OCI-LY7 (cell line): ENCODE data around the gene GRK5. TPM values are rescaled to one million over a fixed set of nuclear protein-coding genes. Genes with fewer than 3 reads are reported as not detected.

Experiments
- BruUV-seq: library from RNA; stranded (reverse); fragments of 400-500 nt; replicated peaks from 2 replicates; lab custom pipeline; 2021; lab: Mats Ljungman, UMichigan
- CTCF ChIA-PET: fragments of 300-600 bp; sonication (Branson Sonifier 250); formaldehyde crosslinking; loops from one replicate; lab custom pipeline; 2022; ENCODE audit warnings: antibody characterized with exemption; ENCODE audit not compliant: unreplicated experiment; lab: Charles Lee
- POLR2A ChIA-PET: fragments of 300-600 bp; sonication (Branson Sonifier 250); formaldehyde crosslinking; loops from one replicate; lab custom pipeline; 2022; ENCODE audit warnings: antibody characterized with exemption; lab: Charles Lee
- DNase-seq: peaks from one replicate; pipeline ENCODE4 v3.0.0-alpha.2; 2015; ENCODE audit warnings: low spot score
- H2AFZ ChIP-seq: fragments of 200-600 bp; sonication (generic), shearing (Covaris generic); 2 replicates; pipeline ENCODE4 v1.6.1; 2014; ENCODE audit warnings: mild to moderate bottlenecking, antibody characterized with exemption, low read length, moderate library complexity
- H3K27ac ChIP-seq: fragments of 200-600 bp; sonication (generic); 2 replicates; pipeline ENCODE4 v1.5.1; 2014; ENCODE audit warnings: mixed run types, low read depth, mild to moderate bottlenecking, moderate library complexity, low read length, inconsistent platforms; ENCODE audit not compliant: poor library complexity, severe bottlenecking
- H3K36me3 ChIP-seq: fragments of 200-600 bp; sonication (generic); 2 replicates; pipeline ENCODE4 v1.6.1; 2014; ENCODE audit warnings: mild to moderate bottlenecking, antibody characterized with exemption, low read length, moderate library complexity, mixed read lengths; ENCODE audit not compliant: insufficient read depth
- H3K4me1 ChIP-seq: fragments of 200-600 bp; sonication (generic); 2 replicates; pipeline ENCODE4 v1.5.1; 2014; ENCODE audit warnings: mild to moderate bottlenecking, low read length; ENCODE audit not compliant: insufficient read depth, poor library complexity, severe bottlenecking
- H3K4me2 ChIP-seq: fragments of 200-600 bp; sonication (generic); 2 replicates; pipeline ENCODE4 v1.6.1; 2014; ENCODE audit warnings: mild to moderate bottlenecking, low read length
- H3K4me3 ChIP-seq: fragments of 200-600 bp; sonication (generic); 2 replicates; pipeline ENCODE4 v1.5.1; 2014; ENCODE audit warnings: mild to moderate bottlenecking, low read depth, low read length; ENCODE audit not compliant: poor library complexity, severe bottlenecking
- H3K79me2 ChIP-seq: fragments of 200-600 bp; sonication (generic); 2 replicates; pipeline ENCODE4 v1.6.1; 2016; ENCODE audit warnings: low read depth, mild to moderate bottlenecking, low read length, moderate library complexity, mixed read lengths; ENCODE audit not compliant: insufficient read depth
- H3K9me2 ChIP-seq: fragments of 200-600 bp; sonication (generic); 2 replicates; pipeline ENCODE4 v1.6.1; 2016; ENCODE audit warnings: mild to moderate bottlenecking, low read length, mixed read lengths; ENCODE audit not compliant: insufficient read depth
- H3K9me3 ChIP-seq: fragments of 200-600 bp; sonication (generic); 2 replicates; pipeline ENCODE4 v1.6.1; 2014; ENCODE audit warnings: mild to moderate bottlenecking, mixed run types, low read length, mixed read lengths
- H4K20me1 ChIP-seq: fragments of 200-600 bp; sonication (generic); 2 replicates; pipeline ENCODE4 v1.6.1; 2014; ENCODE audit warnings: mild to moderate bottlenecking, antibody characterized with exemption, low read length, moderate library complexity, mixed read lengths; ENCODE audit not compliant: insufficient read depth
- CTCF ChIP-seq: fragments of 200-600 bp; sonication (generic); conservative IDR thresholded peaks from 2 replicates; pipeline ENCODE4 v1.5.1; 2014; ENCODE audit warnings: mild to moderate bottlenecking, antibody characterized with exemption, low read length, moderate library complexity, mixed read lengths
- EZH2phosphoT487 ChIP-seq: fragments of 200-600 bp; sonication (generic); IDR thresholded peaks from 2 replicates; pipeline ENCODE4 v1.6.1; 2018; ENCODE audit warnings: low read depth, borderline replicate concordance, mild to moderate bottlenecking, mixed run types, antibody characterized with exemption, low read length, moderate library complexity, mixed read lengths
- intact Hi-C: fragments of 100-400 bp; cut with micrococcal nuclease; formaldehyde crosslinking; loops from one replicate; pipeline ENCODE4 v1.10.0; 2022; ENCODE audit not compliant: unreplicated experiment
- total RNA-seq, 2 experiments: library from RNA; depleted of rRNA in 1 of 2; stranded (reverse); fragments of >200 nt in 1 of 2; shearing (Covaris generic) in 1 of 2; gene quantifications; 2 replicates each; pipeline ENCODE4 v1.2.3, GENCODE V29; 2014 to 2022

GRK5 gene
- total RNA-seq, 2 experiments from 2014 or later: 4.7 to 10.2 TPM

GRCh38 chr10:119453313-119453712 lies 245.9 kb downstream of the GRK5 start:
- H3K4me1 ChIP-seq: peaks cover 11% of the 10 kb centered on the region
- H4K20me1 ChIP-seq: no peaks in the 10 kb centered on the region
- H2AFZ ChIP-seq: no peak overlapping the region
- intact Hi-C loops: no loop called here
- no peaks in the 10 kb centered on the region for H3K36me3 ChIP-seq
- ChIA-PET POLR2A (no interaction called here), CTCF (no interaction called here)
- H3K27ac ChIP-seq: no peak overlapping the region
- BruUV-seq: no TSS peak
- no peaks in the 10 kb centered on the region for H3K9me2 ChIP-seq
- H3K4me2 ChIP-seq: no peak overlapping the region
- no peaks in the 10 kb centered on the region for H3K79me2 ChIP-seq
- DNase-seq: no peak
- TF ChIP-seq CTCF (no peak), EZH2phosphoT487 (no peak)
- H3K4me3 ChIP-seq: no peak overlapping the region
- H3K9me3 ChIP-seq: no peaks in the 10 kb centered on the region

DNA sequence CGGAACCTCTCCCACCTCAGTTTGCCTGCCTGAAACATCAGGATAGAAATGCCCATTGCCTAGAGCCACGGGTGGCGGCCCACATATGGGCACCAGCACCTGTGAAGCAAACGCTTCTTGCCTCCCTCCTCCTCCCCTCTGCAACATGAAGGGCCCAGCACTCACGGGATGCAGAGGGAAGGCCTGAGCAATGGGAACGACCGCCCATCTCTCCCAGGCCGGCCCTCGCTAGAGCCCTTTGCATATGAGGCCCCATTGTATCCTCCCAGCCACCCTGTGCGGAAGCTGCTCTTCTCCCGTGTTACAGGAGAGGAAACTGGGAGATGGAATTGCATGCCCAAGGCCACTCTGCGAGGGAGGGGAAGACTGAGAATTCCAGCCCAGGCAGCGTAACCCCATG lies 246.9 kb downstream of the GRK5 start:
- H3K9me3 ChIP-seq: no peaks in the 10 kb centered on the region
- TF ChIP-seq CTCF (no peak), EZH2phosphoT487 (no peak)
- H3K9me2 ChIP-seq: no peaks in the 10 kb centered on the region
- H3K4me1 ChIP-seq: peaks cover 11% of the 10 kb centered on the region
- no peaks in the 10 kb centered on the region for H3K79me2 ChIP-seq
- CTCF ChIA-PET: no interaction called here
- POLR2A ChIA-PET: no interaction called here
- no peak overlapping the region for H3K4me3 ChIP-seq
- H3K36me3 ChIP-seq: no peaks in the 10 kb centered on the region
- H3K4me2 ChIP-seq: no peak overlapping the region
- intact Hi-C loops: no loop called here
- DNase-seq: no peak
- BruUV-seq: no TSS peak
- H4K20me1 ChIP-seq: no peaks in the 10 kb centered on the region
- no peak overlapping the region for H2AFZ ChIP-seq
- no peak overlapping the region for H3K27ac ChIP-seq

DNA sequence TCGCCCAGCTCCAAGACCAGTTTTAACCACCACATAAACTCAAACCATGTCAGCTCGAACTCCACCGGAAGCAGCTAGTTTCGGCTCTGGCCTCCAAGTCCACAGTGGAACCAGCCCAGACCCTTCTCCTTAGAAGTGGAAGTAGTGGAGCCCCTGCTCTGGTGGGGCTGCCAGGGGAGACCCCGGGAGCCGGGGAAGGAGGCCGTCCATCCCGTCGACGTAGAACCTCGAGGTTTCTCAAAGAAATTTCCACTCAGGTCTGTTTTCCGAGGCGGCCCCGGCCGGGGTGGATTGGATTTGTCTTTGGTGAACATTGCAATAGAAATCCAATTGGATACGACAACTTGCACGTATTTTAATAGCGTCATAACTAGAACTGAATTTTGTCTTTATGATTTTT lies 247.6 kb downstream of the GRK5 start:
- H3K9me3 ChIP-seq: no peaks in the 10 kb centered on the region

More for the DNA sequence above, 247.6 kb downstream of the GRK5 start:
- no peaks in the 10 kb centered on the region for H4K20me1 ChIP-seq
- H2AFZ ChIP-seq: no peak overlapping the region
- TF ChIP-seq EZH2phosphoT487: no peak
- TF ChIP-seq CTCF: no peak
- H3K9me2 ChIP-seq: no peaks in the 10 kb centered on the region
- no peak overlapping the region for H3K27ac ChIP-seq
- BruUV-seq: no TSS peak
- ChIA-PET CTCF (no interaction called here), POLR2A (interaction anchor here (0.6 kb wide), 1 partner anchor 26 kb away, joined by 3 read pairs; no protein-coding TSS in a partner anchor)
- peaks cover 7% of the 10 kb centered on the region for H3K4me1 ChIP-seq
- DNase-seq: no peak
- H3K79me2 ChIP-seq: no peaks in the 10 kb centered on the region
- no peak overlapping the region for H3K4me3 ChIP-seq
- intact Hi-C loops: no loop called here
- no peaks in the 10 kb centered on the region for H3K36me3 ChIP-seq
- no peak overlapping the region for H3K4me2 ChIP-seq
